Stimulated activated CD8-positive, alpha-beta memory T cell treated with anti-CD3 and anti-CD28 coated beads, Interleukin-4, amount 100 ng/mL, for 4 hours (primary cell): ENCODE results near the gene RAB42.
"Not testable (repeated sequence)": the region's sequence is repeated elsewhere in the genome, so short reads cannot be mapped to it uniquely, and the experiment has no call there.

Experiments
- DNase-seq, 2 donors: peaks; one replicate each; pipeline ENCODE4 v3.0.0-alpha.2; 2020; ENCODE audit warnings: low read depth in 2 of 2, low spot score in 1 of 2

RAB42 gene

DNA sequence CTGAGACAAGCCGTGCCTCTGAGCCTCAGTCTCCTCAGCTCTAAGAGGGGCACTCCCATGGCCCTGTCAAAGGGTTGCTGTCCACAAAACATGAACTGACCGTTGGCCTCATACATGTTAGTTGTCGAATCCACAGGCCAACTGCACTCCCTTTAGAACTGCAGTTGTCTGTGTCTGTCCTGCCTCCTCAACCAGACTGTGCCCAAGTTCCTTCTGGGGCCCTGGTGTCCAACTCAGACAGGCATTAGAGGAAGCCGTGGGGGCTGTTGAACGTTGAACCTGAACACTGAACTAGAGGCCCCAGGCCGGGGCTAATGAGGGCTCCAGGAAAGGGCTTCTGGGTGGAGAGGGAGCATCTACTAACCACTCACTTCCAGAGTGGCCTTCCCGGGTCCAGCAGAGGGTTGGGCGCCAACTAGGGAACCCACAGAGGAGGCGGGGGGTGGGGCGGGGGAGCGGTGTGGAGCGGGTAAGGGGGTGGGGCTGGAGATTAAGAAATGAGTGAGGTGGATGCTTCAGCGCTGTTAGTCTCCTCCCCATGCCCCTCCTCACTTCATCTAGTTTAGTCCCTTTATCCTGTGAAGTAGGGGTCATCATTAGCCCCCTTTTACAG, at the start of gene RAB42:
RAB42 (plus strand) TSS at position 558 of the 613 bp plus-strand sequence. CDS start 247 bp downstream, outside the sequence.
- no peak for DNase-seq

GRCh38 chr1:28545246-28545628, 46.8 kb upstream of the RAB42 start:
- no peak for DNase-seq

GRCh38 chr1:28548318-28548717, 43.7 kb upstream of the RAB42 start:
- DNase-seq, result no peak

DNA sequence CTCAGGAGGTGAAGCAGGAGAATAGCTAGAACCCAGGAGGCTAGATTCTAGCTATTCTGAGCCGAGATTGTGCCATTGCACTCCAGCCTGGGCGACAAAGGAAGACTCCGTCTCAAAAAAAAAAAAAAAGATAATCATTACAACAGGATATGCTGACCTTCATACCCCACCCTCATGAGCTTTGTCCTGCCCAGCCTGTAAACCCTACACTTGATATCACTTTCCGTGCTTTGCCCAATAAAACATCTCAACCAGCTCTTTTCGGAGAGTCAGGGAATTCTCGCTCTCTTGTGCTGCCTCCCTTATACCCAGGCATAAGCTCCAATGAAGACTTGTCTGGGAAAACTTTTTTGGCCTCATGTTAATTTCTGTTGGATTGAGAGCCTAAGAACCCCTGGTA, 40.7 kb upstream of the RAB42 start:
- DNase-seq, result no peak

- peak; percentile 93 to 95 for DNase-seq
Measured at GRCh38 chr1:28552758-28553663, 39.1 kb upstream of the RAB42 start, which contains the start of gene TRNAU1AP. Gene TRNAU1AP, plus strand, starts transcription at chr1:28553085. Its CDS starts 26 bp downstream, at chr1:28553111.

DNA sequence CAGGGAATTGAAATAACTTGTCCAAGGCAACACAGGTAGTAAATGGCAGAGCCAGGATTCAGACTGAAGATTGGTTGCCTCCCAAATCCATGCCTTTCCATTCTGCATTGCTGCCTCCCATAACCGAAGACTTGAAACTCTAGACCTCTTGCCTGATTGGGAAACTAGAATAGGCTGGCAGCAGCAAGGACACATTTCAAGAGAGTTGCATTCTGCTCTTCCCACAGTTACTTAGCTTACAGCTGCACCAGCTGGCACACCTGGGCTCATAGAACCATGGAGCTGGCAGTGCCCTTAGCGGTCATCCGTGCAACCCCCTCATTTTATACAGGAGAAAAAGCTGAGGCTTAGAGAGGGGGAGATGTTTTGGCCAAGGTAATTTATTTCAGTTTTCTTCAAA, 31.2 kb upstream of the RAB42 start:
- no peak for DNase-seq

GRCh38 chr1:28564310-28564709, 27.8 kb upstream of the RAB42 start:
- no peak for DNase-seq

DNA sequence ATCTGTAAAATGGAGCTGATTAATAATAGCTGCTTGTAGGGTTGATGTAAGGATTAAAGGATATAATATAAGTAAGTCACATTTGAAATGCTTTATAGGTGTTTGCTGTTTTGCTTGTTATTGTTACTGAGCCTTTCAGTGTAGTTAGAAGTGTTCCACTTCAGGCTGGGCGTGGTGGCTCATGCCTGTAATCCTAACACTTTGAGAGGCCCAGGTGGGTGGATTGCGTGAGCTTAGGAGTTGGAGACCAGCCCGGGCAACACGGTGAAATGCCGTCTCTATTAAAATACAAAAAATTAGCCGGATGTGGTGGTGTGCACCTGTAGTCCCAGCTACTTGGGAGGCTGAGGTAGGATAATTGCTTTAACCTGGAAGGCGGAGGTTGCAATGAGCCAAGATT, 27.0 kb upstream of the RAB42 start:
- no peak for DNase-seq

DNA sequence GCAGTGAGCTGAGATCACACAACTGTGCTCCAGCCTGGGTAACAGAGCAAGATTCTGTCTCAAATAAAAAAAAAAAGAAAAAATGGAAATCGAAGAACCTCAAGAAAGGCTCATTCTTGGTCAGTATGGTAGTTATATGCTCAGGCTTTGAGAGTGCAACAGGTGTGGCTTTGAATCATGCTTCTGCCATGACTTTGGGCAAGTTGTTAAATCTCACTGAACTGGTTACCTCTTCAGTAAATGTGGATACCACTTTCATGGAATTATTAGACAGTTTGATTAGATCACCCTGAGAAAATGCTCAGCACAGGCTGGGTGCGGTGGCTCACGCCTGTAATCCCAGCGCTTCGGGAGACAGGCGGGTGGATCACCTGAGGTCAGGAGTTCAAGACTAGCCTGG, 26.3 kb upstream of the RAB42 start:
- DNase-seq, result no peak

DNA sequence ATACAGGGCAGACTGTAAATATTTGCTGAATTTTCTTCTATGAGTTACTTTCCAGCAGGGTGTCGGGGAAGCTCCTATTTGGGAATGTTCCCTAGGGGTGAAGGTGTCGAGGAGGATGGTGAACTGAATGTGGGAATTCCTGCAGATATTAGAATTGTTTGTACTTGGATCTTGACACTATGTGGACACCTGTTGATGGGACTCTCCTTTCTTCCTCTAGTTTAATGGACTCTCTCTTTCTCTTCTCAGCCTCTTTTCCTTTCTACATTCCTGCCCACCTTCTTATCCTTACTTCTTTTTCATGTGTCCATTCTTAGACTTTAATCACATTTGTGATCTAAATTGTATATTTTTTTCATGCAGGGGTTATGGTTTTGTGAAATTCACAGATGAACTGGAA, 25.1 kb upstream of the RAB42 start:
- no peak for DNase-seq

DNA sequence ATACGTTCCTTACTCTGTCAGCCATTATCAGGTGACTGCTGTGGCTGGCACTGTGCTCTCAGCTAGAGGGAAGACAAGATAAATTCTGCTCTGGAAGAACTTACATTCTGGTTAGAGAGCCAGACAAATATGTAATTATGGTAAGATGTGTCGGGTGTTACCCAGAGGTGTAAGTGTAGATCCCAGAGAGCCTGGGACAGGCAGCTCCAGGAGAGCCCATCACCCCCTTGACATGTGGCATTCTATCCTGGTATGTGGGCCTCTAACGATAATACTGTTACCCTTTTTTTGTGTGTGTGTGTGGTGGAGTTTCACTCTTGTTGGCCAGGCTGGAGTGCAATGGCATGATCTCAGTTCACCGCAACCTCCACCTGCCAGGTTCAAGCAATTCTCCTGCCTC, 20.2 kb upstream of the RAB42 start:
- no peak for DNase-seq

DNA sequence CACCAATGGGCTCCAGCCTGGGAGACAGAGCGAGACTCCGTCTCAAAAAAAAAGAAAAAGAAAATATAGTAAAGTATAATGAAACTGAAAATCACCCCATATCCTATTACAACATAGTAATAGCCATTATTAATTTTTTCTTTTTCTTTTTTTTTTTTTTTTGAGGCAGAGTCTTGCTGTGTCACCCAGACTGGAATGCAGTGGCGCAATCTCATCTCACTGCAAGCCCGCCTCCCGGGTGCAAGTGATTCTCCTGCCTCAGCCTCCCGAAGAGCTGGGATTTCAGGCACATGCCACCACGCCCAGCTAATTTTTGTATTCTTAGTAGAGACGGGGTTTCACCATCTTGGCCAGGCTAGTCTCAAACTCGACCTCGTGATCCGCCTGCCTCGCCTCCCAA, 19.2 kb upstream of the RAB42 start:
- not testable (repeated sequence) for DNase-seq

DNA sequence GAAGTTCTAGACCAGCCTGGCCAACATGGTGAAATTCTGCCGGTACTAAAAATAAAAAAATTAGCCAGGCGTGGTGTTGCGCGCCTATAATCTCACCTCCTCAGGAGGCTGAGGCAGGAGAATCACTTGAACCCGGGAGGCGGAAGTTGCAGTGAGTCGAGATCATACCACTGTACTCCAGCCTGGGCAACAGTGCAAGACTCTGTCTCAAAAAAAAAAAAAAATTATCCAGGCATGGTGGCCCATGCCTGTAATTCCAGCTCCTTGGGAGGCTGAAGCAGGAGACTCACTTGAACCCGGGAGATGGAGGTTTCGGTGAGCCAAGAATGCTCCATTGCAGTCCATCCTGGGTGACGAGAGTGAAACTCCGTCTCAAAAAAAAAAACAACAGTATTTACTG, 18.5 kb upstream of the RAB42 start:
- no peak for DNase-seq

GRCh38 chr1:28577052-28577678, 14.9 kb upstream of the RAB42 start:
- no peak for DNase-seq

DNA sequence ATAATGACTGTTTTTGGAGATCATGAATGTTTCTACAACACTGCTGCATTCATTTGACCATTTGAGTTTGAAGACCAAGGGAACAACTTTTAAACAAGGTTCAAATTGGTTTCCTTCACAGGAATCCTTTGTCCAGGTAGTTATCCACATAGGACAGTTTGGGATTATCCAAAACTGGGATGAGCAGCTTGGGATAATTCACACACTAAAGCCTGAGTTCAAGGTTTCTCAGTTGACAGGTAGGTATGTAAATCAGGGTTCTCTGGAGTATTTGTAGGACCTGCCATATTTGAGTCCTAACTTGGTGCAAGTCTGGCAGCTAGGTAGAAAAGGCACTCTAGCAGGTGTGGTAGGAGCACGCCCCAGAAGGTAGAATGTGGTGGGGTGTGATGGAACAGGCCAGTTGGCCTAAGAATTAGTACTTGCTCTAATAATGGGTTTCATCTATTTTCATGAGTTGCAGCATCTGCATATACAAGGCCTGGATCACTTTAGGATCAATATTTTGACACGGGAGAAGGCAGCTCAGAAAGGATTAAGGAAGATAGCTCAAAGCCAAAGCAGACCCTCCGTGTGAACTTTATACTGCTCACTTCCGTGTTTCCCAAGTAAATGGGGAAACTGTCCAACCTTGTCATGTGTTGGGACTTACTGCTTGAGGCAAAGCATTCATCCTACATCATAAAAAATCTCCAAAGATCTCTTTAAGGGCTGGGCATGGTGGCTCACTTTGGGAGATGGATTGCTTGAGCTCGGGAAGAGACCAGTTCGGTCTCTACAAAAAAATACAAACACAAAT, 14.1 kb upstream of the RAB42 start:
- no peak for DNase-seq

GRCh38 chr1:28578696-28579218, 13.3 kb upstream of the RAB42 start:
- DNase-seq, result no peak

GRCh38 chr1:28579401-28579800, 12.7 kb upstream of the RAB42 start:
- no peak for DNase-seq

DNA sequence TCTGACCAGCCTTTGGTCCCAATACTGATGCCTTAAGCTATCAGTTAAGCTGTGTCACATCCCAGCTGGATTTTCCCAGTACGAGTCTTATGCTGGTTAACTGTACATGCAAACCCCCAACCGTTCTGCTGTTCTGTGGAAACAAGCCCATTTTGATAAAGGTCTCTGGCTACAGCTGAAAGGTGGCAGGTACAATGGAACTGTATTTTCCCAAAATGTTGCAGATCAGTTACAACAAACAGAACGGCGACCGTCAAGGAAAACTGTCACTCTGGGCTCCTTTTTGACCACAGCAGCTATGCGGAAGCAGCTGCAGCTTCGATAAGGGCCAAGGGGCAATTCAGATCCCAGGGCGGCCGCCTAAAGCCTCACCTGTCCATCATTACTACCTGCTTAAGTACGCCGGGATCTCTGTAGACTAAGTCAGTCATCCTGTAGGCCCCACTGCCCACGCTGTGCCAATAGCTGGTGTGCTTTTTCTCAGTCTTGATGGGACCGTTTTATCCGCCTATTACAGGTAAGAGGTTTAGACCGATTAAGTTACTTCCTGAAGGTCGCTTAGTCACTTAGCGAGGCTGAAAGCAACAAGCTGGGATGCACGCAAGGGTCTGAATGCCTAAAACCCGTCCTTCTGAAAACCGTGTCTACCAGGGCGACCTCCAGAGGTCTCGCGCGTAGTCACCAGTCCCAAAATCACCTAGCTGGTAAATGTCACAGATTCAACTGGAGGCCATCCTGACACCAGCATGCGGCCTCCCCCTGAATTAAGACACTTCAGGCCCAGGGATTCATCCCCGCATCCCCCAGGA, 11.1 kb upstream of the RAB42 start:
- DNase-seq, result peak; percentile 28 to 41

DNA sequence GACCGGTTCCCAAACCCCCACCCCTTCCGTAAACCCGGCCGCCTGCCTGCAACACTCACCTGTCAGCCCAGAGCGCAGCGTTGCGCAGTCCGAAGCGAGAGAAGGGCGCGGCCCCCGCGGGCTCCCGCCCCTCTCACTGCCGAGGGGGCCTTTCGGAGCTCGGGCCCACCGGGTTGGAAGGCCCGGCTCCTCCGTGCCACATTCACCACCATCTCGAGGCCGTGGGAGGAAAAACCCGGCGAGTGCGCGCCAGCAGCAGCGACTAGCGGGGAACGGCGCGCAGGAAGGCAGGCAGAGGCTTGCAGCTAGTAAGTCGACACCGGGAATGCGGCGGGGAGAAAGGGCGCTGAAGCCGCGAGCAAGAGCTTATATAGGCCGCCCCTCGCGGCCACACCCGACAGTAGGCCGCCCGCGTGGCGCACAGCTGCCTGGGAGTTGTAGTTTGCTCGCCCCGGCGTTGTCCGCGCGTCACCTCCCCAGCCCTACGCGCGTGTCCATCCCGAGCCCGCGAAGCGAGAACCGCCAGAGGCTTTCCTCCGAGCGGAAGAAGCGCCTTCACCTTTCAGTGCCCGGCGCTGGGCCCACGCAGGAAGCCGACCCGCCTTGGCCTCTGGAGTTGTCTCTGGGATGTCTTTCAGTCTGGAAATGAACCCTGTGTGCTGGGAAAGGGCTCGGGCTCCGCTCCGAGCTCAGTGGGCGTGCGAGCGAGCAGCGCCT, 10.4 kb upstream of the RAB42 start:
- DNase-seq, result peak; percentile 81 to 86

DNA sequence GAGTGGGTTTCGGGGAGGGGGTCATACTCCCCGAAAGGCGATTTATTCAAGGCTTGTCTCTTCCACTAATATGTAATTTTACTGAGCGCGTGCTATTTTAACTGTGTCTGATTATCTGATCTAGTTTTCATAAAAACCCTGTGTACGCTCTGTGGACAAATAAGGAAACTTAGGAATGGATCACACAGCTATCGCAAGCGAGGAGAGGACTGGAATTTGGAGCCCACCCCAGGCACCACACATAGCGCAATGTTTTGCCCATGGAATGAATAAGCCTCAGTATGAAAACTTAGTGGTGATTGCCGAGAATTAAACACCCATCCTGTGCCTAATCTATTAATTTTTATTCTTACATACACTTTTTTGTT, 9.8 kb upstream of the RAB42 start:
- DNase-seq, result no peak
